GM19238 (cell line): ENCODE data around the gene SLC25A6.
A peak's percentile ranks its signal among the peaks of the same experiment; 100 is the strongest.
"Not testable (repeated sequence)": the region's sequence is repeated elsewhere in the genome, so short reads cannot be mapped to it uniquely, and the experiment has no call there.

Source experiments
- DNase-seq: peaks from one replicate; pipeline ENCODE4 v3.0.0; 2011; ENCODE audit warnings: low spot score; ENCODE audit not compliant: insufficient read length

Gene SLC25A6

GRCh38 chrX:1391707-1392375 lies at the start of gene SLC25A6:
Gene SLC25A6 (minus strand): TSS chrX:1392113. CDS start chrX:1392009, 104 bp downstream.
- DNase-seq, result peak; percentile 99

- no peak for DNase-seq
Measured at GRCh38 chrX:1440506-1440905, 48.6 kb upstream of the SLC25A6 start.

- DNase-seq, result no peak
Measured at GRCh38 chrX:1435241-1435895, 43.5 kb upstream of the SLC25A6 start.

GRCh38 chrX:1434871-1435240 lies 42.9 kb upstream of the SLC25A6 start:
- no peak for DNase-seq

GRCh38 chrX:1433646-1434357 lies 41.9 kb upstream of the SLC25A6 start:
- DNase-seq, result no peak

DNA sequence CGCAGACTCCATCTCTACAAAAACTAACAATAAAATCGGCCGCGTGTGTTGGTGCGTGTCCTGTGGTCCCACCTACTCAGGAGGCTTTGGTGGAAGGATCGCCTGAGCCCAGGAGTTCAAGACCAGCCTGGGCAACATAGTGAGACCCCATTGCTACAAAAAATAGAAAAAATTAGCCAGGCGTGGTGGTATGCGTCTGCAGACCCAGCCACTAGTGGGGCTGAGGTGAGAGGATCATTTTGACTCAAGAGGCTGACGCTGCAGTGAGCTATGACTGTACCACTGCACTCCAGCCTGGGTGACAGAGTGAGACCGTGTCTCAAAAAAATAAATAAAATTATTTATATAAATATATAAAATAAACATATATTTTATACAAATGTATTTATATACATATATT lies 38.5 kb upstream of the SLC25A6 start:
- no peak for DNase-seq

- no peak for DNase-seq
Measured at GRCh38 chrX:1427756-1428155, 35.8 kb upstream of the SLC25A6 start.

- DNase-seq, result not testable (repeated sequence)
Measured at GRCh38 chrX:1426321-1426720, 34.4 kb upstream of the SLC25A6 start.

- no peak for DNase-seq
Measured at GRCh38 chrX:1425381-1425780, 33.5 kb upstream of the SLC25A6 start.

DNA sequence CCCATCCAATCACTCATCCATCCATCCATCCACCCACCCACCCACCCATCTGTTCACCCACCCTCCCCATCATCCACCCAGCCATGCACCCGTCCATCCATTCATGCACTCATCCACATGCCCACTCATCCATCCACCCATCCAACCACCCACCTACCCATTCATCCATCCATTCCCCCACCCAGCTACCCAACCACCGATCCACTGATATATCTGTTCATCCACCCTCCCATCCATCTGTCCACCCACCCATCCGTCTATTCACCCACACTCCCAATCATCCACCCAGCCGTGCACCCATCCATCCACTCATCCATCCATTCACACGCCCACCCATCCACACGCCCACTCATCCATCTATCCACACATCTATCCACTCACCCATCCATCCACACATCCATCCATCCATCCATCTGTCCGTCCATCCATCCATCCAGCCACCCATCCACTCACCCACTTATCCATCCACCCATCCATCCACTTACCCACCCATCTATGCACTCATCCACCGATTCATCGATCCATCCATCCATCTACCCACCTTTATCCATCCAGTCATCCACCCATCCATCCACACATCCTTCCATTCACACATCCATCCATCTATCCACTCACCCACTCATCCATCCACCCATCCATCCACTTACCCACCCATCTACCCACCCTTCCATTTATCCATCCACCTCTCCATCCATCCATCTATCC lies 32.4 kb upstream of the SLC25A6 start:
- no peak for DNase-seq

DNA sequence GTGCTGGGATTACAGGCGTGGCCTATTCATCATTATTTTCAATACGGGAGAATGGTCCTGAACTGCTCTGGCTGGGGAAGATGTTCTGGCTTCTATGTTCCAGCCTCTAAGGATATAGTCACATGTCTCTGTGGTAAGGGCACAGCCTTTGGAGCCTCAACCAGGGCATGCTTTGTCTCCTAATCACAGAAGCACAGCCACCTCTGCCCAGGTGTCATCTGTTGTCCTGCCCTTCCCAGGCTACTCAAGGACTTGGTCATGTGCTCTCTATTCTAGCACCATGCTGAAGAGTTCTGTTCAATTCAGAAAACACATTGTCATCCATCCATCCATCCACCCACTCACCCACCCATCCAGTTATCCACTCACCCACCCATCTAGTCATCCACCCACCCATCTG lies 31.3 kb upstream of the SLC25A6 start:
- no peak for DNase-seq

DNA sequence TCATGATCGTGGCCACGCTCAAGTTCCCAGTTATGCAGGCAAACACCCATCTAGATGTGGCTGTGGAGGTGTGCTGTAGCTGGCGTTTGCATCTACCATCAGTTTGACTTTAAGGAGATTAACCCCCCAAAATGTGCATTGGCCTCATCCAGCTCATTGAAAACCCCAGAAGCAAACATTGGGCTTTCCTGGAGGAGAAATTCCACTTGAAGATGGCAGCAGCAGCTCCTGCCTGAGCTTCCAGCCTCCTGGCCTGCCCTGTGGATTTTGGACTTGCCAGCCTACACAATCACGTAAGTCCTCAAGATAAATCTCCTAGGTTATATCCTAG lies 30.2 kb upstream of the SLC25A6 start:
- no peak for DNase-seq

DNA sequence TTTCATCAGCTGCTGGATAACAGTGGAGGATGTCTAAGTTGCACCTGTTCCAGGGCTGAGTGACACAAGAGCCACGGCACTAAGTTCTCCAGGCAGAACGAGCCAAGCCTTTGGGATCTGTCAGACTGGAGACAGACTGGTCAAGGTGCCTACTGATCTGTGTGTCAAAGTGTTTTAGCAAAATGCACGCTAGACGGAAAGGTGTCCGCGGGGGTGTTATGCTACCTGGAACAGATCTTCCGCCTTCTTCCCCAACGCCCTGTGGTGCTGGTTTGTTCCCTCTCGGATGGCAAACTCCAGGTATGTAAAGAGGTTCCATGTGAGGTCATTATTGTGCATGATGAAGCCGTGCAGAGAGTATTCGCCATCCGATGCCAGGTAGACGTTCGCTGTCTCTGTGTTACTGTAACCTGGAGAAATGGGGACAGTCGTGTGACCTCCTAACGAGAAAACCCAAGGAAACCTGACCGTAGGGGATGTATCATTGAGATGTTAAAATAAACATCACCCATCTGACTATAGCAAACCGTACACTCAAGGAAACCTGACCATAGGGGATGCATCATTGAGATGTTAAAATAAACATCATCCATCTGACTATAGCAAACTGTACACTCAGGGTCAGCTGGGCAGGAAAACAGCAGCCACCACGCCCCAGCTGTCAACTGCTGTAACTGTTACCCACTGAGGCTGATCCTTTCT lies 29.7 kb upstream of the SLC25A6 start:
- no peak for DNase-seq

- no peak for DNase-seq
Measured at GRCh38 chrX:1420371-1420770, 28.5 kb upstream of the SLC25A6 start.

DNA sequence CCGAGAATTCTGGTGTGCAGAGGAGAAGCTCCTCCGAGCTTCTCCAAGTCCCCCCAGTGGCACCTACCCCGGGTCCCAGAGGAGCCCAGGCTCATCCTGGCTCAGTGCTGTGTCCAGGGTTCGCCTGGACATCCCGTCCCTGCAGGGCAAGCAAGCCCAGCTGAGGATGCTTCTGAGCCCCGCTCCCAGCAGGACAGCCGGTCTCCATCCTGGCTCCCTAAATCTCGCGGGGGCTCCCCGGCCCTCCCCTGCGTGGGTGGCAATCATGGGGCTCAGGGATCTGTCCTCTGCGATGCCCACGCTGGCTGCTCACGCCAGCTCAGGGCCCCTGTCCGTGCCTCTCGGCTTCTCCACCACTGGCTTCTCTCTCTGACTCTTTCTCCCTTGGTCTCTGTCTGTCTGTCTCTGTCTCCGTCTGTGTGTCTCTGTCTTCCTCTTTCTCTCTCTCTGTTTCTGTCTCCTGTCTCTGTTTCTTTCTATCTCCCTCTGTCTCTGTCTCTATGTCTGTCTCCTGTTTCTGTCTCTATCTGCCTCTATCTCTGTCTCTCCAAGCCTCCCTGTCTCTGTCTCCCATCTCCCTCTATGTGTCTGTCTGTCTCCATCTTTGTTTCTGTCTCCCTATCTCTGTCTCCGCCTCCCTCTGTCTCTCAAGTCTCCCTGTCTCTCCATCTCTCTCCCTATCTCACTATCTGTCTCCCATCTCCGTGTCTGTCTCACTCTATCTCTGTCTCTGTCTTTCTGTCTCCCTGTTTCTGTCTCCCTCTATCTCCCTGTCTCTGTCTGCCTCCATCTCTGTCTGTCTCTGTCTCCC lies 27.8 kb upstream of the SLC25A6 start:
- no peak for DNase-seq

DNA sequence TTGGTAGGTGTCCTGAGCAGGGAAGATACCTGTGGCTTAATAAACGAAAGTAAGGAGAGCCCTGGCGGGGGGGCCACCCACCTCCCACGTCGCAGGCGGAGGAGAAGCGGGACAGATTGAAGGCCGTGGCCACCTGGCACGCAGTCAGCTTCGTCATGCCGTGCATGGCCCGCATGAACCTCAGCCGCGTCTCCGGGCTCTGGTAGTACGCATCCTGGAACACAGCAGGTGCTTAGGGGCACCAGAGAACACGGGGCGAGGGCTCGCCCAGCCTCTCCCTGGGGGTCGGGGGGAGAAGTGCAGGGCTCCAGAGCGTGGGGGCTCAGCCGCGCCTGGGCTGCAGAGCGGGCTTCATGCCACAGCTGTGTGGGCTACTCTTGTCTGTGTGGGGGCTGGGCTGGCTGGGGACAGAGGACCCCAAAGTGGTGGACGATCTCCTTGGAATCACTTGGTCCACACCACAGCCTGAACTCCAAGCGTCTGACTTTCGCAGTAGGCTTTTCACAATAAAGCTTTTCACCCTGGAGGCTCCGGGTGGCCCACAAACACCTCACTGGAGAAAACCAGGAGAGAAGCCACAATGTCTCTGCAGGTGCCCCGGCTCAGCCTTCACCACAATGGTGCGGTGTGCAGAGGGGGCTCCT lies 27.1 kb upstream of the SLC25A6 start:
- DNase-seq, result no peak

- DNase-seq, result no peak
Measured at GRCh38 chrX:1417921-1418771, 26.2 kb upstream of the SLC25A6 start.

GRCh38 chrX:1416965-1417760 lies 25.2 kb upstream of the SLC25A6 start:
- DNase-seq, result no peak
